H9 (cell line): Measurements from ENCODE around the gene TUFT1. TPM values are rescaled to one million over a fixed set of nuclear protein-coding genes. Genes with fewer than 3 reads are reported as not detected.

ENCODE experiments used
- DNase-seq: peaks from one replicate; pipeline ENCODE4 v3.0.0-alpha.2; 2017
- H2AFZ ChIP-seq: one replicate; pipeline ENCODE4 v1.6.1; 2013; ENCODE audit warnings: mild to moderate bottlenecking, low read length, control low read depth, moderate library complexity
- H2AK5ac ChIP-seq: 2 replicates; pipeline ENCODE4 v1.6.1; 2013; ENCODE audit warnings: low read length, control low read depth, mixed read lengths; ENCODE audit not compliant: insufficient read length
- H2BK120ac ChIP-seq: one replicate; pipeline ENCODE4 v1.6.1; 2013; ENCODE audit warnings: low read depth, mild to moderate bottlenecking, low read length, control low read depth, inconsistent platforms; ENCODE audit not compliant: poor library complexity, severe bottlenecking
- H2BK12ac ChIP-seq: 2 replicates; pipeline ENCODE4 v1.6.1; 2013; ENCODE audit warnings: low read length, control low read depth, mixed read lengths, low read depth; ENCODE audit not compliant: insufficient read length
- H2BK15ac ChIP-seq: 2 replicates; pipeline ENCODE4 v1.6.1; 2013; ENCODE audit warnings: low read depth, low read length, control low read depth
- H2BK20ac ChIP-seq: one replicate; pipeline ENCODE4 v1.6.1; 2013; ENCODE audit warnings: low read depth, mild to moderate bottlenecking, low read length, control low read depth, inconsistent platforms; ENCODE audit not compliant: poor library complexity, severe bottlenecking
- H2BK5ac ChIP-seq: 2 replicates; pipeline ENCODE4 v1.6.1; 2013; ENCODE audit warnings: low read length, control low read depth, mixed read lengths; ENCODE audit not compliant: insufficient read length
- H3K14ac ChIP-seq: 2 replicates; pipeline ENCODE4 v1.6.1; 2013; ENCODE audit warnings: low read length, control low read depth; ENCODE audit not compliant: insufficient read depth
- H3K18ac ChIP-seq: 2 replicates; pipeline ENCODE4 v1.6.1; 2013; ENCODE audit warnings: low read depth, mild to moderate bottlenecking, mixed read lengths, low read length, control low read depth; ENCODE audit not compliant: insufficient read length
- H3K23ac ChIP-seq: 2 replicates; pipeline ENCODE4 v1.6.1; 2013; ENCODE audit warnings: low read length, control low read depth, mixed read lengths, low read depth; ENCODE audit not compliant: insufficient read length
- H3K23me2 ChIP-seq: 2 replicates; pipeline ENCODE4 v1.6.1; 2013; ENCODE audit warnings: low read depth, mild to moderate bottlenecking, mixed read lengths, low read length, control low read depth; ENCODE audit not compliant: insufficient read length, poor library complexity, severe bottlenecking
- H3K27ac ChIP-seq: 2 replicates; pipeline ENCODE4 v1.5.1; 2013; ENCODE audit warnings: low read length, control low read depth, mixed read lengths, low read depth; ENCODE audit not compliant: insufficient read length
- H3K27me3 ChIP-seq: 2 replicates; pipeline ENCODE4 v1.6.1; 2013; ENCODE audit warnings: low read length, control low read depth, inconsistent platforms; ENCODE audit not compliant: insufficient read depth
- H3K4ac ChIP-seq: 2 replicates; pipeline ENCODE4 v1.6.1; 2013; ENCODE audit warnings: low read depth, mild to moderate bottlenecking, control low read depth, inconsistent platforms, low read length, moderate library complexity
- H3K4me1 ChIP-seq: 2 replicates; pipeline ENCODE4 v1.6.1; 2013; ENCODE audit warnings: low read length, control low read depth, inconsistent platforms; ENCODE audit not compliant: insufficient read depth
- H3K4me2 ChIP-seq: 2 replicates; pipeline ENCODE4 v1.6.1; 2013; ENCODE audit warnings: low read length, control low read depth, mixed read lengths; ENCODE audit not compliant: insufficient read length, insufficient read depth
- H3K56ac ChIP-seq: 2 replicates; pipeline ENCODE4 v1.6.1; 2013; ENCODE audit warnings: low read depth, mild to moderate bottlenecking, mixed read lengths, low read length, control low read depth; ENCODE audit not compliant: insufficient read length
- H3K79me1 ChIP-seq: 2 replicates; pipeline ENCODE4 v1.6.1; 2013; ENCODE audit warnings: low read depth, mild to moderate bottlenecking, moderate library complexity, low read length, control low read depth, inconsistent platforms; ENCODE audit not compliant: insufficient read depth, poor library complexity, severe bottlenecking
- H3K79me2 ChIP-seq: 2 replicates; pipeline ENCODE4 v1.6.1; 2013; ENCODE audit warnings: low read length, control low read depth, inconsistent platforms; ENCODE audit not compliant: insufficient read depth
- H3K9ac ChIP-seq: 2 replicates; pipeline ENCODE4 v1.6.1; 2013; ENCODE audit warnings: low read length, control low read depth, mixed read lengths; ENCODE audit not compliant: insufficient read length; ENCODE audit errors: extremely low read depth
- H3K9me3 ChIP-seq: one replicate; pipeline ENCODE4 v1.6.1; 2013; ENCODE audit warnings: low read depth, low read length, inconsistent platforms; ENCODE audit not compliant: control insufficient read depth
- H3T11ph ChIP-seq: one replicate; pipeline ENCODE4 v1.6.1; 2013; ENCODE audit warnings: mild to moderate bottlenecking, low read length, control low read depth, inconsistent platforms
- H4K20me1 ChIP-seq: one replicate; pipeline ENCODE4 v1.6.1; 2013; ENCODE audit not compliant: control insufficient read depth, insufficient read length, insufficient read depth
- H4K5ac ChIP-seq: 2 replicates; pipeline ENCODE4 v1.6.1; 2013; ENCODE audit warnings: low read depth, mild to moderate bottlenecking, mixed read lengths, low read length, control low read depth; ENCODE audit not compliant: insufficient read length
- H4K8ac ChIP-seq: replicated peaks from 2 replicates; pipeline ENCODE4 v1.6.1; 2013; ENCODE audit warnings: low read length, control low read depth, mixed read lengths, low read depth; ENCODE audit not compliant: insufficient read length
- H4K91ac ChIP-seq: 2 replicates; pipeline ENCODE4 v1.6.1; 2013; ENCODE audit warnings: low read depth, mild to moderate bottlenecking, moderate library complexity, mixed read lengths, low read length, control low read depth; ENCODE audit not compliant: insufficient read length
- H3K27ac Mint-ChIP-seq, 3 experiments: 2 replicates in 2 of 3; 3 replicates in 1 of 3; pipeline ENCODE4 v1.8.0; 2020 to 2021; ENCODE audit warnings: mixed read lengths in 3 of 3, mild to moderate bottlenecking in 1 of 3, moderate library complexity in 1 of 3
- H3K27me3 Mint-ChIP-seq: 2 replicates; pipeline ENCODE4 v1.8.0; 2021; ENCODE audit warnings: low read depth, mild to moderate bottlenecking, moderate library complexity, mixed read lengths
- H3K36me3 Mint-ChIP-seq, 3 experiments: 2 replicates in 2 of 3; 3 replicates in 1 of 3; pipeline ENCODE4 v1.8.0; 2020 to 2021; ENCODE audit warnings: low read depth in 3 of 3, mixed read lengths in 3 of 3; ENCODE audit not compliant: insufficient read depth in 1 of 3
- H3K4me1 Mint-ChIP-seq, 2 experiments: 2 replicates each; pipeline ENCODE4 v1.8.0; 2020; ENCODE audit warnings: mixed read lengths in 2 of 2
- H3K4me3 Mint-ChIP-seq, 2 experiments: 2 replicates in 1 of 2; 3 replicates in 1 of 2; pipeline ENCODE4 v1.8.0; 2020 to 2021; ENCODE audit warnings: mild to moderate bottlenecking in 2 of 2, mixed read lengths in 2 of 2, moderate library complexity in 1 of 2
- H3K9me3 Mint-ChIP-seq, 2 experiments: 2 replicates in 1 of 2; 3 replicates in 1 of 2; pipeline ENCODE4 v1.8.0; 2020; ENCODE audit warnings: mild to moderate bottlenecking in 2 of 2, mixed read lengths in 2 of 2, moderate library complexity in 1 of 2
- CTCF ChIP-seq: fragments of 200-600 bp; sonication (generic); conservative IDR thresholded peaks from 3 replicates; pipeline ENCODE4 v1.8.0; 2021; ENCODE audit warnings: antibody characterized with exemption, mild to moderate bottlenecking
- WGBS: extraction: QIAGEN DNeasy Blood & Tissue Kit; methylation state at CpG from one replicate; pipeline ENCODE4 v1.1.7; 2013; ENCODE audit warnings: missing lambda C conversion rate, low lambda C conversion rate, mixed read lengths; ENCODE audit not compliant: insufficient read length; ENCODE audit errors: extremely low coverage; 5-methylcytosine and 5-hydroxymethylcytosine counted together
- total RNA-seq: library from RNA; stranded (reverse); gene quantifications from 2 replicates; pipeline ENCODE4 v1.2.1, GENCODE V29; 2021

TUFT1 gene
- total RNA-seq, 1 experiment from 2014 or later: 6.2 TPM

GRCh38 chr1:151563376-151563775 lies 23.3 kb downstream of the TUFT1 start:
- no peak overlapping the region for H2BK12ac ChIP-seq
- H3K79me2 ChIP-seq: no peaks in the 10 kb centered on the region
- no peaks in the 10 kb centered on the region for H3K4me1 ChIP-seq
- no peak overlapping the region for H3K9ac ChIP-seq
- H3K36me3 Mint-ChIP-seq: peaks cover 2 to 16% (median 10%) of the 10 kb centered on the region in 3 experiments; a peak in 6 of 7 replicates
- no peak overlapping the region for H3K18ac ChIP-seq
- no peak overlapping the region for H2BK5ac ChIP-seq
- no peaks in the 10 kb centered on the region for H3K9me3 Mint-ChIP-seq
- H3K23ac ChIP-seq: no peak overlapping the region
- no peaks in the 10 kb centered on the region for H3K23me2 ChIP-seq
- no peak overlapping the region for H2BK120ac ChIP-seq
- H3K9me3 ChIP-seq: no peaks in the 10 kb centered on the region
- no peak overlapping the region for H3T11ph ChIP-seq
- no peak overlapping the region for H4K91ac ChIP-seq
- no peak overlapping the region for H3K4me2 ChIP-seq
- no peak overlapping the region for H3K4ac ChIP-seq
- no peak for TF ChIP-seq CTCF
- H3K14ac ChIP-seq: no peak overlapping the region
- no peak overlapping the region for H2AFZ ChIP-seq
- no peaks in the 10 kb centered on the region for H3K27me3 Mint-ChIP-seq
- WGBS: no CpG with 5 or more reads among the region's 2 CpGs
- H2BK15ac ChIP-seq: no peak overlapping the region
- no peak overlapping the region for H4K5ac ChIP-seq
- no peak overlapping the region for H3K27ac Mint-ChIP-seq
- no peak overlapping the region for H2BK20ac ChIP-seq
- no peak overlapping the region for H2AK5ac ChIP-seq
- no peak overlapping the region for H3K56ac ChIP-seq
- peaks cover 4% of the 10 kb centered on the region for H3K79me1 ChIP-seq
- no peaks in the 10 kb centered on the region for H4K20me1 ChIP-seq
- H3K27ac ChIP-seq: no peak overlapping the region
- H3K27me3 ChIP-seq: no peaks in the 10 kb centered on the region
- no peak overlapping the region for H3K4me3 Mint-ChIP-seq
- no peak overlapping the region for H4K8ac ChIP-seq
- no peak for DNase-seq
- peaks cover 7 to 10% of the 10 kb centered on the region in 2 experiments; a peak in 3 of 4 replicates for H3K4me1 Mint-ChIP-seq
